H9 (cell line): ENCODE data around the gene HES3. TPM values are rescaled to one million over a fixed set of nuclear protein-coding genes. Genes with fewer than 3 reads are reported as not detected.
A peak's percentile ranks its signal among the peaks of the same experiment; 100 is the strongest.

Source experiments
- DNase-seq: peaks from one replicate; pipeline ENCODE4 v3.0.0-alpha.2; 2017
- H2AFZ ChIP-seq: one replicate; pipeline ENCODE4 v1.6.1; 2013; ENCODE audit warnings: mild to moderate bottlenecking, low read length, control low read depth, moderate library complexity
- H2AK5ac ChIP-seq: 2 replicates; pipeline ENCODE4 v1.6.1; 2013; ENCODE audit warnings: low read length, control low read depth, mixed read lengths; ENCODE audit not compliant: insufficient read length
- H2BK120ac ChIP-seq: one replicate; pipeline ENCODE4 v1.6.1; 2013; ENCODE audit warnings: low read depth, mild to moderate bottlenecking, low read length, control low read depth, inconsistent platforms; ENCODE audit not compliant: poor library complexity, severe bottlenecking
- H2BK12ac ChIP-seq: 2 replicates; pipeline ENCODE4 v1.6.1; 2013; ENCODE audit warnings: low read length, control low read depth, mixed read lengths, low read depth; ENCODE audit not compliant: insufficient read length
- H2BK15ac ChIP-seq: 2 replicates; pipeline ENCODE4 v1.6.1; 2013; ENCODE audit warnings: low read depth, low read length, control low read depth
- H2BK20ac ChIP-seq: one replicate; pipeline ENCODE4 v1.6.1; 2013; ENCODE audit warnings: low read depth, mild to moderate bottlenecking, low read length, control low read depth, inconsistent platforms; ENCODE audit not compliant: poor library complexity, severe bottlenecking
- H2BK5ac ChIP-seq: 2 replicates; pipeline ENCODE4 v1.6.1; 2013; ENCODE audit warnings: low read length, control low read depth, mixed read lengths; ENCODE audit not compliant: insufficient read length
- H3K14ac ChIP-seq: 2 replicates; pipeline ENCODE4 v1.6.1; 2013; ENCODE audit warnings: low read length, control low read depth; ENCODE audit not compliant: insufficient read depth
- H3K18ac ChIP-seq: 2 replicates; pipeline ENCODE4 v1.6.1; 2013; ENCODE audit warnings: low read depth, mild to moderate bottlenecking, mixed read lengths, low read length, control low read depth; ENCODE audit not compliant: insufficient read length
- H3K23ac ChIP-seq: 2 replicates; pipeline ENCODE4 v1.6.1; 2013; ENCODE audit warnings: low read length, control low read depth, mixed read lengths, low read depth; ENCODE audit not compliant: insufficient read length
- H3K23me2 ChIP-seq: 2 replicates; pipeline ENCODE4 v1.6.1; 2013; ENCODE audit warnings: low read depth, mild to moderate bottlenecking, mixed read lengths, low read length, control low read depth; ENCODE audit not compliant: insufficient read length, poor library complexity, severe bottlenecking
- H3K27ac ChIP-seq: 2 replicates; pipeline ENCODE4 v1.5.1; 2013; ENCODE audit warnings: low read length, control low read depth, mixed read lengths, low read depth; ENCODE audit not compliant: insufficient read length
- H3K27me3 ChIP-seq: 2 replicates; pipeline ENCODE4 v1.6.1; 2013; ENCODE audit warnings: low read length, control low read depth, inconsistent platforms; ENCODE audit not compliant: insufficient read depth
- H3K4ac ChIP-seq: 2 replicates; pipeline ENCODE4 v1.6.1; 2013; ENCODE audit warnings: low read depth, mild to moderate bottlenecking, control low read depth, inconsistent platforms, low read length, moderate library complexity
- H3K4me1 ChIP-seq: 2 replicates; pipeline ENCODE4 v1.6.1; 2013; ENCODE audit warnings: low read length, control low read depth, inconsistent platforms; ENCODE audit not compliant: insufficient read depth
- H3K4me2 ChIP-seq: 2 replicates; pipeline ENCODE4 v1.6.1; 2013; ENCODE audit warnings: low read length, control low read depth, mixed read lengths; ENCODE audit not compliant: insufficient read length, insufficient read depth
- H3K56ac ChIP-seq: 2 replicates; pipeline ENCODE4 v1.6.1; 2013; ENCODE audit warnings: low read depth, mild to moderate bottlenecking, mixed read lengths, low read length, control low read depth; ENCODE audit not compliant: insufficient read length
- H3K79me1 ChIP-seq: 2 replicates; pipeline ENCODE4 v1.6.1; 2013; ENCODE audit warnings: low read depth, mild to moderate bottlenecking, moderate library complexity, low read length, control low read depth, inconsistent platforms; ENCODE audit not compliant: insufficient read depth, poor library complexity, severe bottlenecking
- H3K79me2 ChIP-seq: 2 replicates; pipeline ENCODE4 v1.6.1; 2013; ENCODE audit warnings: low read length, control low read depth, inconsistent platforms; ENCODE audit not compliant: insufficient read depth
- H3K9ac ChIP-seq: 2 replicates; pipeline ENCODE4 v1.6.1; 2013; ENCODE audit warnings: low read length, control low read depth, mixed read lengths; ENCODE audit not compliant: insufficient read length; ENCODE audit errors: extremely low read depth
- H3K9me3 ChIP-seq: one replicate; pipeline ENCODE4 v1.6.1; 2013; ENCODE audit warnings: low read depth, low read length, inconsistent platforms; ENCODE audit not compliant: control insufficient read depth
- H3T11ph ChIP-seq: one replicate; pipeline ENCODE4 v1.6.1; 2013; ENCODE audit warnings: mild to moderate bottlenecking, low read length, control low read depth, inconsistent platforms
- H4K20me1 ChIP-seq: one replicate; pipeline ENCODE4 v1.6.1; 2013; ENCODE audit not compliant: control insufficient read depth, insufficient read length, insufficient read depth
- H4K5ac ChIP-seq: 2 replicates; pipeline ENCODE4 v1.6.1; 2013; ENCODE audit warnings: low read depth, mild to moderate bottlenecking, mixed read lengths, low read length, control low read depth; ENCODE audit not compliant: insufficient read length
- H4K8ac ChIP-seq: replicated peaks from 2 replicates; pipeline ENCODE4 v1.6.1; 2013; ENCODE audit warnings: low read length, control low read depth, mixed read lengths, low read depth; ENCODE audit not compliant: insufficient read length
- H4K91ac ChIP-seq: 2 replicates; pipeline ENCODE4 v1.6.1; 2013; ENCODE audit warnings: low read depth, mild to moderate bottlenecking, moderate library complexity, mixed read lengths, low read length, control low read depth; ENCODE audit not compliant: insufficient read length
- H3K27ac Mint-ChIP-seq, 3 experiments: 2 replicates in 2 of 3; 3 replicates in 1 of 3; pipeline ENCODE4 v1.8.0; 2020 to 2021; ENCODE audit warnings: mixed read lengths in 3 of 3, mild to moderate bottlenecking in 1 of 3, moderate library complexity in 1 of 3
- H3K27me3 Mint-ChIP-seq: 2 replicates; pipeline ENCODE4 v1.8.0; 2021; ENCODE audit warnings: low read depth, mild to moderate bottlenecking, moderate library complexity, mixed read lengths
- H3K36me3 Mint-ChIP-seq, 3 experiments: 2 replicates in 2 of 3; 3 replicates in 1 of 3; pipeline ENCODE4 v1.8.0; 2020 to 2021; ENCODE audit warnings: low read depth in 3 of 3, mixed read lengths in 3 of 3; ENCODE audit not compliant: insufficient read depth in 1 of 3
- H3K4me1 Mint-ChIP-seq, 2 experiments: 2 replicates each; pipeline ENCODE4 v1.8.0; 2020; ENCODE audit warnings: mixed read lengths in 2 of 2
- H3K4me3 Mint-ChIP-seq, 2 experiments: 2 replicates in 1 of 2; 3 replicates in 1 of 2; pipeline ENCODE4 v1.8.0; 2020 to 2021; ENCODE audit warnings: mild to moderate bottlenecking in 2 of 2, mixed read lengths in 2 of 2, moderate library complexity in 1 of 2
- H3K9me3 Mint-ChIP-seq, 2 experiments: 2 replicates in 1 of 2; 3 replicates in 1 of 2; pipeline ENCODE4 v1.8.0; 2020; ENCODE audit warnings: mild to moderate bottlenecking in 2 of 2, mixed read lengths in 2 of 2, moderate library complexity in 1 of 2
- WGBS: extraction: QIAGEN DNeasy Blood & Tissue Kit; methylation state at CpG from one replicate; pipeline ENCODE4 v1.1.7; 2013; ENCODE audit warnings: missing lambda C conversion rate, low lambda C conversion rate, mixed read lengths; ENCODE audit not compliant: insufficient read length; ENCODE audit errors: extremely low coverage; 5-methylcytosine and 5-hydroxymethylcytosine counted together
- total RNA-seq: library from RNA; stranded (reverse); gene quantifications from 2 replicates; pipeline ENCODE4 v1.2.1, GENCODE V29; 2021
- TF ChIP-seq, protein P1 (sequence below): fragments of 200-600 bp; sonication (generic); conservative IDR thresholded peaks from 3 replicates; pipeline ENCODE4 v1.8.0; 2021; ENCODE audit warnings: antibody characterized with exemption, mild to moderate bottlenecking

HES3 gene
- total RNA-seq, 1 experiment from 2014 or later: 89.9 TPM

DNA sequence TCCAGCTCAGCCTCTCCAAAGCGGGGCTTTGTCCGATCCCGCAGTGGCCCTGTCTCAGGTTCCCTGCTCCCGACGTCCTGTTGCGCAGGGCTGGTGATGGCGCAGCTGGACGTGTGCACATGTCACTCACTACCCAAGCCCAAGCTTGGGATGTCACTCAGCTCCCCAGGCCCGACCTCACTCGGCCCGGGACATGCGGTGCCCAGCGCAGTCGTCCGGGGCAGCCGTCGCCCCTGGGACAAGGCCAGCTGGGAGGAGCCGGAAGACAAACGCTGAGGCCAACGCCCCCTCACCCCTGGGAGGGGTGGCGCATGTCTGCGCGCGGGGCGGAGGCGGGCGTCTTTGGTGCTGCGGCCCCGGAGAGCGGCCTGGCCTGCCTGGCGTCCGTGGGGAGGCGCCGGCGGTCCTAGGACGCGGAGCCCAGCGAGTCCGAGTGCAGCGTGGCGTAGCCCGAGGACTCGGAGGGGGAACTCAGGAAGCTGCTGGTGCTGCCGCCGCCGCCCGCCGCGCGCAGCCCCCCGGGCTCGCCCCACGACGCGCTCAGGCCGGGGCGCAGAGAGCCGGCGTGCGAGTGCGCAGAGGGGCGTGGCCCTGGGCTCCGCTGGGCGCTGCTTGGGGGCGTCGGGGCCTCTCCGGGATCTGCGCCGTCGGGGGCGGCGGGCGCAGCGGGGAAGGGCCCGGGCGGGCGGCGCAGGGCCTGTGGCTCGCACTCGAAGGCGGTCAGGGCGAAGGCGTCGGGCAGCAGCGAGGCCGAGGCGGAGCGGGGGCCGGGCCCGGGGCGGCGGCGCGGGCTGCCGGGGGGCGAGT lies 5.2 kb downstream of the HES3 start:
- Mint-ChIP-seq H3K27me3 (peaks cover 56% of the 10 kb centered on the region), H3K36me3 (peaks cover 0 to 2% (median under 1%) of the 10 kb centered on the region in 3 experiments; a peak in 2 of 7 replicates), H3K4me3 (peak overlapping the region; percentile 12 to 38; a peak in 2 of 5 replicates), H3K4me1 (peaks cover 16 to 18% of the 10 kb centered on the region in 2 experiments), H3K9me3 (no peaks in the 10 kb centered on the region), H3K27ac (no peak overlapping the region)
- Histone ChIP-seq H2AFZ (no peak overlapping the region), H2BK15ac (no peak overlapping the region), H3K4ac (no peak overlapping the region), H3K23me2 (peaks cover 11% of the 10 kb centered on the region), H3K9me3 (no peaks in the 10 kb centered on the region), H2BK120ac (no peak overlapping the region), H2BK12ac (no peak overlapping the region), H2AK5ac (no peak overlapping the region), H4K5ac (no peak overlapping the region), H3K4me2 (peak overlapping the region; percentile 28), H2BK20ac (no peak overlapping the region), H3K23ac (no peak overlapping the region), H3K79me2 (no peaks in the 10 kb centered on the region), H3K9ac (no peak overlapping the region), H4K8ac (no peak overlapping the region), H3K4me1 (no peaks in the 10 kb centered on the region), H3T11ph (no peak overlapping the region), H3K79me1 (no peaks in the 10 kb centered on the region), H4K91ac (no peak overlapping the region), H2BK5ac (no peak overlapping the region), H3K18ac (no peak overlapping the region), H3K27ac (no peak overlapping the region), H3K27me3 (peaks cover 18% of the 10 kb centered on the region; the same call in 1 of the 2 replicates), H3K56ac (no peak overlapping the region), H3K14ac (no peak overlapping the region), H4K20me1 (no peaks in the 10 kb centered on the region)
- peak; percentile 65 for DNase-seq
- no CpG with 5 or more reads among the region's 96 CpGs for WGBS
- TF ChIP-seq, protein P1, sequence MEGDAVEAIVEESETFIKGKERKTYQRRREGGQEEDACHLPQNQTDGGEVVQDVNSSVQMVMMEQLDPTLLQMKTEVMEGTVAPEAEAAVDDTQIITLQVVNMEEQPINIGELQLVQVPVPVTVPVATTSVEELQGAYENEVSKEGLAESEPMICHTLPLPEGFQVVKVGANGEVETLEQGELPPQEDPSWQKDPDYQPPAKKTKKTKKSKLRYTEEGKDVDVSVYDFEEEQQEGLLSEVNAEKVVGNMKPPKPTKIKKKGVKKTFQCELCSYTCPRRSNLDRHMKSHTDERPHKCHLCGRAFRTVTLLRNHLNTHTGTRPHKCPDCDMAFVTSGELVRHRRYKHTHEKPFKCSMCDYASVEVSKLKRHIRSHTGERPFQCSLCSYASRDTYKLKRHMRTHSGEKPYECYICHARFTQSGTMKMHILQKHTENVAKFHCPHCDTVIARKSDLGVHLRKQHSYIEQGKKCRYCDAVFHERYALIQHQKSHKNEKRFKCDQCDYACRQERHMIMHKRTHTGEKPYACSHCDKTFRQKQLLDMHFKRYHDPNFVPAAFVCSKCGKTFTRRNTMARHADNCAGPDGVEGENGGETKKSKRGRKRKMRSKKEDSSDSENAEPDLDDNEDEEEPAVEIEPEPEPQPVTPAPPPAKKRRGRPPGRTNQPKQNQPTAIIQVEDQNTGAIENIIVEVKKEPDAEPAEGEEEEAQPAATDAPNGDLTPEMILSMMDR: no peak
